Amniotic stem cell (primary cell): ENCODE results near the gene TRAPPC5.

ENCODE experiments used
- DNase-seq: peaks from one replicate; lab custom pipeline; 2025; lab: John Stamatoyannopoulos, UW

TRAPPC5 gene

DNA sequence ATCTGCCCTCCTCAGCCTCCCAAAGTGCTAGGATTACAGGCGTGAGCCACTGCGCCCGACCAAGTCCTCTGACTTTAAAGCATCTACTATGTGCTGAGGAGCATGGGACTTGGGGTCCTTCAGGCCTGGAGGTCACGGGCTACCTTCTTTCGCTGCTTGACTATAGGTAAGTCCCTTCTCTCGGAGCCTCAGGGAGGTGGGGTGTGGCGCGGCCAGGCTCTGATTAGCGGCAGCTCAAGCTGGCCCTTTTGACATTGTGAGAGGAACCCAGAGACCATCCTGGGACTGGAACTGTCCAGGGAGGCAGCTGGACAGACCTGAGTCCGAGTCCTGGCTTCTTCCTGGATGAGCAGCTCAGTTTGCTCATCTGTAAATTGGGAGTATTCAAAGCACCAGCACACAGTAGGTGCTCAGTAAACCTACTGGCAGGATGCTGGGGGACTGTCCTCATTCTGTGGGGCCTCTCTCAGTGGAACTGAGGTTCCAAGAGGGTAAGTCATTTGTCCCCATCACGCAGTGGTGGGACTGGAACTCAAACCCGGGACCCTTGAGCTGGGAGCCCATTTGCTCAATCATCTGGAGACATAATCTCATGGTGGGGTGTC lies 20.5 kb downstream of the TRAPPC5 start:
- no peak for DNase-seq

DNA sequence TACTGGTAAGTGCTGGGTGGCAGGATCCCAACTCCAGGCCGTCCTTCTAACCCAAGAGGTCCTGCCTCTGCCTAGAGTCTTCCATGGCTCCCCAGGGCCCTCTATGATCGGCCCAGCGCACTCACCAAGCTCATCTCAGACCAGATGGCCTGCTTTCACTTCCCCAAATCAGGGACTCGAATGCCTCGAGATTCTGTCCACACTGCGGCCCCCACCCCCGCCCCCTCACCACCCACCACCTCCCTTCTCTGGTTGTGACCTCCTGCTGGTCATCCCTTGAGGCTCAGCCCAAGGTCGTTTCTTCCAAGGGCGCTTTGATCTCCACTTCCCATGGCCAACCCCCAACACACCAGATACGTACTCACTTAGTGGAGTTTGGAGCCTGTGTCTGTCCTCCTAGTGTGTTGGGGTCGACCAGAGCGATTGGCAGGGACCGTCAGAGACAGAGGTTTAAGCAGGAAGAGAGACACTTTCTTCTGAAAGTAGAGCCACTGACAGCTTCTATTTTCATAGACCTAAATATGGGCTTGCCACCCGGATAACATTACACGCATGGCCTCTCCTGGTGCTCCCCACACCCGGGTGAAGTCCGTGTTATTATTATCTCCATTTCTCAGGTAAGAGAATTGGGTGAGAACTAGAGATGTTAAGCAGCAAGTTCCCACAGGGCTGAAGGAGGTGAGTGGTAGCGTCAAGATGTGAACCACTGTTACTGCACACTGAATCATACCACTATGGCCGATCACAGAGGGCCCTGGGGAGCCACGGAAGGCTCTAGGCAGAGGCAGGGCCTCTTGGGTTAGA lies 21.2 kb downstream of the TRAPPC5 start, which contains the start of gene FCER2:
Gene FCER2 (minus strand): TSS at position 478 of the 804 bp plus-strand sequence. CDS start 2,371 bp downstream, outside the sequence.
- DNase-seq: no peak

- DNase-seq: no peak
Measured at GRCh38 chr19:7703332-7703731, 22.7 kb downstream of the TRAPPC5 start.

GRCh38 chr19:7704280-7705060 lies 23.8 kb downstream of the TRAPPC5 start:
- no peak for DNase-seq

DNA sequence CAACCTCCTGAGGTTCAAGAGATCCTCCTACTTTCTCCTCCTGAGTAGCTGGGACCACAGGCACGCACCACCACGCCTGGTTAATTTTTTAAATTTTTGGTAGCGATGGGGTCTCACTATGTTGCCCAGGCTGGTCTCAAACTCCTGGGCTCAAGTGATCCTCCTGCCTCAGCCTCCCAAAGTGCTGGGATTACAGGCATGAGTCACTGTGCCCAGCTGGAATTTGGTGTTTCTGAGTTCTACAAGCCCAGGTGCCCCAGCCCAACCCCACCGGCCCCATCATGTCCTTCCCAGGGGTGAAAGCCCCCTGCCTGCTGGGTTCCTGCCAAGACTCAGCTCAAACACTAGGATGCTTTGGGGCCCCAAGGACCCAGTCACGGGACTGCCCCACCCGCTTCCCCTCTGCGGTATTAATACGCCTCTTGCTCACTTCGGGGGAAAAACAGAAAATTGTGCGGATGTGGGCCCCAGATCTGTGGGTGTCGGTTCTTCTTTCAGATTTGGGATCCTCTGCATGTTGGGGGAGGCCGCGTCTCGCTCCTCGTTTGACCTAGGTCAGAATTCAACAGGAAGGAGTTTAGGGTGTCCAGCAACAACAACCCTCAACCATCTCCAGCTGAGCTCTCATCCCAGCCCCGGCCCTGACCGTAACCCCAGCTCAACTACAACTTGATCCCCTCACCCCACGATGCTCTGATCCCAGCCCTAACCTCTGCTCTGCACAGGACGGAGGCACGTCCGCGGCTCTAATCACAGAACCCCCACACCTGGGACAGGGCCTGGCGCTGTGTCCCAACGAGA lies 25.0 kb downstream of the TRAPPC5 start:
- DNase-seq: no peak

DNA sequence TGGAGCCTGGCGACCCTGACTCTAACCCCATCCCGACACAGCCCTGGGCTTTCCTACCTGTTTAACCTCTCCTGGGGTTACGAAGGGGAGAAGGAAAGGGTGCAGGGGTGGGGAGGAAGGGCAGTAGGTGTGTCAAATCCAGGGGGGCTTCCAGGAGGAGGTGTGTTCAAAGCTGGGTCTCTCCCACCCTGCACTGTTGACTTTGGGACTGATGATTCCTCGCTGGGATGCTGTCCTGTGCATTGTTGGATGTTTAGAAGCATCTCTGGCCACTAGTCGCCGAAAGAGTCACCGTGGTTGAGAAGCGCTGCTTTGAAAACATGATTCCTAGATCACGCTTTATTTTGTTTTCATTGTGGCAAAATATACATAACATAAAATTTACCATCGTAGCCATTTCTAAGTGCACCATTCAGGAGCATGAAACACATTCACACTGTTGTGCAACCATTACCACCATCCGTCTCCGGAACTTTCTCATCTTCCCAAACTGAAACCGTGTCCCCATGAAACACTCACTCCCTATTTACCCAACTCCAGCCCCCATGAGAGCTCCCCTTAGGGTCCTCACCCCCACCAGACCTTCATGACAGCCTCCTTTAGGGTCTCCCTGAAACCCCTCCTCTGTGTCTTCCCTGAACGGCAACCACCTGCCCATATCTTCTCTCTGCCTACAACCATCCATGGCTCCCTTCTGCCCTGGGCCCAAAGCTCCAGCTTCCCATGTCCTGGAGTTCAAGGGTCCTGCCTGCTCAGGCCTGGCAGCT lies 25.7 kb downstream of the TRAPPC5 start:
- no peak for DNase-seq

- DNase-seq: no peak
Measured at GRCh38 chr19:7706955-7707456, 26.4 kb downstream of the TRAPPC5 start.

DNA sequence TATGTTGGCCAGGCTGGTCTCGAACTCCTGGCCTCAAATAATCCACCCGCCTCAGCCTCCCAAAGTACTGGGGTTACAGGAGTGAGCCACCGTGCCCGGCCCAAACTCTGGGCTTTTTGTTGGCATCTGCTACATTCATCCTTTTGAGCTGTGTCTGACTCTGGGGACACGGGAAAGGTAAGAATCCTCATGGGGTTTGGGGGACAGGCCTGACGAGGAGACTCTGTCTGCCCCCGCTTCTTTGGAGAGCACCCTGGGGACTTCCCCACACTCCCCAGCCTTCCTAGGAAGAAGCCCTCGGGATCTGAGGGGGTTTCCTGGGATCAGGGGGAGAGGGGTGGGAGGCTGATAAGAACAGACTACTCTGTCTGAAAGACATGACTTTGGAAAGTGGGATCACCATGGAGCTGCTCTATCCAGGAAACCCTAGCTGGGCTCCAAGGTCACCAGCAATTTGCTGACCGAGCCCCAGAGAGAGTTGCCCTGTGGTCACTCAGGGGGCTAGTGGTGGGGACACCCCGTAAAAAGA lies 29.4 kb downstream of the TRAPPC5 start:
- DNase-seq: no peak

DNA sequence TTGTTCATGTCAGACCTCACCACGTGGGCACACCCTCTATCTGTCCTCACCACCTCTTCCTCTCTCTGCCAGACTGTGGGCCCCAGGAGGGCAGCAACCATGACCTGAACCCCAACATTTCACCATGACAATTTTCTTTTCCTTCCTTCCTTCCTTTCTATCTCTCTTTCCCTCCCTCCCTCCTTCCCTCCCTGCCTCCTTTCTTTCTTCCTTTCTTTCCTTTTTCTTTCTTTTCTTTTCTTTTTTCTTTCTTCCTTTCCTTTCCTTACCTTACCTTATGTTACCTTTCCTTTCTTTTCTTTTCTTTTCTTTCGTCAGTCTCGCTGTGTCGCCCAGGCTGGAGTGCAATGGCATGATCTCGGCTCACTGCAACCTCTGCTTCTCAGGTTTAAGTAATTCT lies 30.0 kb downstream of the TRAPPC5 start:
- DNase-seq: no peak

- DNase-seq: no peak
Measured at GRCh38 chr19:7715671-7716070, 35.0 kb downstream of the TRAPPC5 start.

DNA sequence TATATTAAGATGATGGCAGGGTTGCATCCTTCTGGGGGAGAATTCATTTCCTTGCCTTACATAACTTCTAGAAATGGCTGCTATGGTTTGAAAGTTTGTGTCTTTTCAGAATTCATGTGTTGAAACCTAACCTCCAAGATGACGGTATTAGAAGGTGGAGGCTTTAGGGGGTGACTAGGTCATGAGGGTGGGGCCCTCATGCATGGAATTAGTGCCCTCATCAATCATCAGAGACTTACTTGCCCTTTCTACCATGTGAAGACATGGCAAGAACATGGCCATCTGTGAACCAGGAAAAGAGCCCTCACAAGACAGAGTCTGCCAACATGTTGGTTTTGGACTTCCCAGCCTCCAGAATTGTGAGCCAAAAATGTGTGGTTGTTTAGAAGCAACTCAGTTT lies 36.1 kb downstream of the TRAPPC5 start:
- no peak for DNase-seq

DNA sequence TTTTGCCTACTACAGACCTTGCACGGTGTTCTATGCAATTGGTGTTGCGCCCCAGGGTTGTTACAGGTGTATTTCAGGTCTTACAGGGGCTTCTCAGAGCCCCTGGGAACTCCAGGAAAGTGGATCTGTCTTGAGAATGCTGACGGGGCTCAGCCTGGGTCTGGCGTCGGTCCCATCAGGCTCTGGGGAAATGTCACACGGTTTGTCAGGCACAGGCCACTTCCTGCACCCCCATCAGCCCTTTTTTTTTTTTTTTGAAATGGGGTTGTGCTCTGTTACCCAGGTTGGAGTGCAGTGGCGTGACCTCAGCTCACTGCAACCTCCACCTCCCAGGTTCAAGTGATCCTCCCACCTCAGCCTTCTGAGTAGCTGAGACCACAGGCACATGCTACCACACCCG lies 38.0 kb downstream of the TRAPPC5 start:
- DNase-seq: no peak

- no peak for DNase-seq
Measured at GRCh38 chr19:7720351-7720750, 39.7 kb downstream of the TRAPPC5 start.

GRCh38 chr19:7722231-7722651 lies 41.6 kb downstream of the TRAPPC5 start:
- no peak for DNase-seq

- no peak for DNase-seq
Measured at GRCh38 chr19:7725791-7726190, 45.2 kb downstream of the TRAPPC5 start.

- no peak for DNase-seq
Measured at GRCh38 chr19:7729211-7729610, 48.6 kb downstream of the TRAPPC5 start.

GRCh38 chr19:7729831-7730285 lies 49.2 kb downstream of the TRAPPC5 start:
- DNase-seq: no peak

DNA sequence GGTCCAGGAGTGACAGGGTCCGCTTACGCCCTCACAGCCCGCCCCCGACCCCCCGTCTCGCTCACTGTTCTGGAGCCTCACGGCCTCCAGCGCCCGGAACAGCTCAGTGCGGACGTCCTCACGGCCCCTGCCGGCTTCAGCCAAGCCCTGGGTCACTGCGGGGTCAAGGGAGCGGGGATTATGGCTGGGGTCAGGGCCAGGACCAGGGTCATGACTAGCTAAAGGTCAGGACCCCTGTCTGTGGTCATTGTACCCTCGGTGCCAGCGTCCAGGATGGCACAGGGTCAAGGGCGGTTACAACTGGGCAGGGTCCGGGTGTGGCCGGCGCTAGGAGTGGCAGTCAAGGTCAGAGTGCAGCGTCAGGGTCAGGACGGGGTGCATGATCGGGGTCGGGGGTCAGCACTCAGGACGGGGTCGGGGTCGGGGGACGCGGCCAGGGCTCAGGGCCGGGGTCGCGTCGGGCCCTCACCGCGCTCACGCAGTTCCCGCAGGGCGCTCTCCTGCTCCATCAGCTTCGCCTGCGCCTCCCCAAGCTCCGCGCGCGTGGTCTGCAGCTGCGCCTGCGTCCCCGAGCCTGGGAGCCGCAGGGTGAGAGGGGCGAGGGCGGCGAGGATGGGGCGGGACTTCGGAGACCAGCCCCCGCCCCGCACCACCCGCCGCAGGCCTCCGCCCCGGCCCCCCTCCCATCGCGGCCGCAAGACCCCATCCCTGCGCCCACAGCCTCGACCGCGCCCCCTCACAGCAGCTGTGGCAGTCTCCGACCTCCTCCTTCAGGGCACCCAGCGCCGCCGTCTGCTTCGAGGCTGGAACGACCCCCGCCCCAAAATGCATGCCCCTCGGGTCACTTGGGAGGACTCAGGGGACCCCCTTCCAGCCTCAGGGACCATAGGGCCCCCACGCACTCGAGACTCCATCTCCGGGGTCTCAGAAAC lies 49.9 kb downstream of the TRAPPC5 start:
- DNase-seq: no peak

GRCh38 chr19:7731218-7731595 lies 50.6 kb downstream of the TRAPPC5 start:
- no peak for DNase-seq

DNA sequence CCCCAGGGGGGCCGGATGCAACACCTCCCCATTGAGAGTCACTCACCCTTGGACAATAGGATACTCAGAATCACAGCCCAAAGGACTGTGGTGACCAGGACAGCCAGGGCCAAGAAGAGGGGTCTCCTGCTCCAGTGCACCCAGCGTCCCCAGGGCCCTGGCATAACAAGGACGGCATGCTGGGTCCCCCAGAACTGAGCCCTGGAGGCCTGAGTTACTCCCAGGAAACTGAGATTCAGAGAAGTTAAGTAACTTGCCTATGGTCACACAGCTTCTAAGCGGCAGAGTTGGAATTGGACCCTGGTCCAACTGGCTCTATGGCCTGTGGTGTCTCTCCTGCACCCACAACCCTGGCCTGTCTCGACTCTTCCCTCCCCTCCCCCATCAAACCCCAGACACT lies 51.0 kb downstream of the TRAPPC5 start:
- no peak for DNase-seq
